ENCODE data around the gene APOA4.

DNA sequence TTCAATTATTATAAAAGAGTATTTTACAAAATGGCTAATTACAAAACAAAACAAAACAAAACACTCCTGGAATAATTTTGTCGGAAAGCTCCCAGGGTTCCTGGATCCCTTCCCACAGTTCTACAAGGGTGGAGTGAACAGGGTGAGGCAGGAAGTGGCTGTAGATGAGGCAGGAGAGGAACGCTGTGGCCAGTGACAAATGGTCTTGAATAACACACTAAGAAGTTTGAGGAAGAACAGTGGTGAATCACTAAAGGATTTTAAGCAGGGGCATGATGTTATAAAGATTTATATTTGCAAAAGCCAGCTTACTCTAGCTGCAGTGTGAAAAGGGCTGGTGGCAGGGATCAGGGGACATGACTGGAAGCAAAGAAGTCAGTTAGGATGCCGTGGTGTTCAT, 48.1 kb upstream of the APOA4 start:
- no peak for TF ChIP-seq POLR2A (IDR thresholded peaks at IDR 0.05)
- TF ChIP-seq, protein P1, sequence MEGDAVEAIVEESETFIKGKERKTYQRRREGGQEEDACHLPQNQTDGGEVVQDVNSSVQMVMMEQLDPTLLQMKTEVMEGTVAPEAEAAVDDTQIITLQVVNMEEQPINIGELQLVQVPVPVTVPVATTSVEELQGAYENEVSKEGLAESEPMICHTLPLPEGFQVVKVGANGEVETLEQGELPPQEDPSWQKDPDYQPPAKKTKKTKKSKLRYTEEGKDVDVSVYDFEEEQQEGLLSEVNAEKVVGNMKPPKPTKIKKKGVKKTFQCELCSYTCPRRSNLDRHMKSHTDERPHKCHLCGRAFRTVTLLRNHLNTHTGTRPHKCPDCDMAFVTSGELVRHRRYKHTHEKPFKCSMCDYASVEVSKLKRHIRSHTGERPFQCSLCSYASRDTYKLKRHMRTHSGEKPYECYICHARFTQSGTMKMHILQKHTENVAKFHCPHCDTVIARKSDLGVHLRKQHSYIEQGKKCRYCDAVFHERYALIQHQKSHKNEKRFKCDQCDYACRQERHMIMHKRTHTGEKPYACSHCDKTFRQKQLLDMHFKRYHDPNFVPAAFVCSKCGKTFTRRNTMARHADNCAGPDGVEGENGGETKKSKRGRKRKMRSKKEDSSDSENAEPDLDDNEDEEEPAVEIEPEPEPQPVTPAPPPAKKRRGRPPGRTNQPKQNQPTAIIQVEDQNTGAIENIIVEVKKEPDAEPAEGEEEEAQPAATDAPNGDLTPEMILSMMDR (IDR thresholded peaks at IDR 0.05 in 4 of 5, conservative IDR thresholded peaks at IDR 0.05 in 1 of 5), result no peak
